Breast epithelium (tissue), 3 donors: Measurements from ENCODE around the gene LMNTD2.

Experiments used
- CTCF ChIP-seq, 3 donors: fragments of 450-650 bp; IDR thresholded peaks; one replicate each; pipeline ENCODE4 v1.5.1; 2016 to 2017; ENCODE audit warnings: antibody characterized with exemption in 3 of 3, mild to moderate bottlenecking in 3 of 3, moderate library complexity in 3 of 3
- POLR2AphosphoS5 ChIP-seq, 3 donors: sonication (generic); formaldehyde crosslinking; IDR thresholded peaks; one replicate each; pipeline ENCODE4 v1.6.1; 2017; ENCODE audit warnings: antibody characterized with exemption in 3 of 3

- TF ChIP-seq CTCF (IDR thresholded peaks at IDR 0.05) (no peak), POLR2AphosphoS5 (IDR thresholded peaks at IDR 0.05) (no peak)
Measured at GRCh38 chr11:526192-526591, 34.3 kb downstream of the LMNTD2 start.
